ENCODE measurements around the gene SCAMP3.

Gene SCAMP3

GRCh38 chr1:155210314-155211104 lies 51.7 kb downstream of the SCAMP3 start:
- no peak for DNase-seq (ENCODE audit: extremely low read depth, low read depth)
- H3K4me3 ChIP-seq (replicated peaks; ENCODE audit: low read depth, low read length): no peak overlapping the region; the same call in 1 of the 2 replicates
- TF ChIP-seq, protein P1, sequence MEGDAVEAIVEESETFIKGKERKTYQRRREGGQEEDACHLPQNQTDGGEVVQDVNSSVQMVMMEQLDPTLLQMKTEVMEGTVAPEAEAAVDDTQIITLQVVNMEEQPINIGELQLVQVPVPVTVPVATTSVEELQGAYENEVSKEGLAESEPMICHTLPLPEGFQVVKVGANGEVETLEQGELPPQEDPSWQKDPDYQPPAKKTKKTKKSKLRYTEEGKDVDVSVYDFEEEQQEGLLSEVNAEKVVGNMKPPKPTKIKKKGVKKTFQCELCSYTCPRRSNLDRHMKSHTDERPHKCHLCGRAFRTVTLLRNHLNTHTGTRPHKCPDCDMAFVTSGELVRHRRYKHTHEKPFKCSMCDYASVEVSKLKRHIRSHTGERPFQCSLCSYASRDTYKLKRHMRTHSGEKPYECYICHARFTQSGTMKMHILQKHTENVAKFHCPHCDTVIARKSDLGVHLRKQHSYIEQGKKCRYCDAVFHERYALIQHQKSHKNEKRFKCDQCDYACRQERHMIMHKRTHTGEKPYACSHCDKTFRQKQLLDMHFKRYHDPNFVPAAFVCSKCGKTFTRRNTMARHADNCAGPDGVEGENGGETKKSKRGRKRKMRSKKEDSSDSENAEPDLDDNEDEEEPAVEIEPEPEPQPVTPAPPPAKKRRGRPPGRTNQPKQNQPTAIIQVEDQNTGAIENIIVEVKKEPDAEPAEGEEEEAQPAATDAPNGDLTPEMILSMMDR (IDR thresholded peaks at IDR 0.05; ENCODE audit: low read depth, low read length, missing control alignments): no peak

DNA sequence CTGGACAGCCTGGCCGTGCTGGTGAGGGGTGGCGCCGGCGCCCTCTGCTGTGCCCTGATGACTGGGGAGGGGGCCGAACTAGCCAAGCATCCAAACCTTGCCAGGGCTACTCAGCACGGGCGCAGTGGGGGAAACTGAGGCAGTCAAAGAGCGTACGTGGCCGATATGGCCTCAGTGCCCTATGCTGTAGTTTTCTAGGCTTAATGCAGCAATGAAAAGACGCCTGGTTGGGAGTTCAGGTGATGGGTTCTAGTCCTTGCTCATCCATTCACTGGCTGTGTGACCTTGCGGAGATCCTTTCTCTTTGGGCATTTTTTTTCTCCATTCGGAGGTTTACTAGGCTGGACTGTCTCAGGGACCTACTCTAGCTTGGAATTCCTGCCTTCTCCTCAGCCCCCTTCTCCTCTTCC lies 52.8 kb downstream of the SCAMP3 start:
- TF ChIP-seq, protein P1 (IDR thresholded peaks at IDR 0.05; ENCODE audit: low read depth, low read length, missing control alignments): no peak
- peak overlapping the region; percentile 100 for H3K4me3 ChIP-seq (replicated peaks; ENCODE audit: low read depth, low read length)
- DNase-seq (ENCODE audit: extremely low read depth, low read depth): no peak

DNA sequence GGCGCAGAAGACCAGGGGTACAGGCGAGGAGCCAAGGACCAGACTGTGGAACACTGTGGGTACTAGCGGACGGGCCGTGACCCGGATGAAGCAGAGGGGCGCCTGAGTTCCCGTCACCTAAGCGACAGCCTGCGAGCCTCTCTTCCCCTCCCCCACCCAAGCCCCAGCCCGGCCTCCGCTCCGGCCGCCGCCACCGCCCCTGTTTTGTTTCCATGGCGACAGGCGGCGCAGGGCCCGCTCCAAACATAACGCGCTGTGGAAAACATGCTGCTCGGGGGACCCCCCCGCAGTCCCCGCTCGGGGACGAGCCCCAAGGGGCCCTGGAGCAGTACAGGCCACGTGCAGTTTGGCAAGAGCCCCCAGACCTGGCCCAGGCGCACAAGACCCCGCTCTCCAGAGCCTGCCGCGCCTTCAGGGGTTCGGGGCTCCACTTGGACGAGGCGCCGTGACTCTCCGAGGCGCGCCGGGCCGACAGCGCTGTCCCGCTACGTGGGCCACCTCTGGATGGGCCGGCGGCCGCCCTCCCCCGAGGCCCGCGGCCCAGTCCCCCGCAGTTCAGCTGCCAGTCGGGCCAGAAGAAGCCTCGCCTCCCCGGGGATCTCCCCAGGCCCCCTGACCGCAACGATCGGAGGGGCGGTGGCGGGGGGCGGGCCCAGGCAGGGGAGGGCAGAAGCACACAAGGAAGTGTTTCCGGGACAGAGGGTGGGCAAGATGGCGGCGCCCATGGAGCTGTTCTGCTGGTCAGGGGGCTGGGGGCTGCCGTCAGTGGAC lies 53.4 kb downstream of the SCAMP3 start, which contains the start of gene MTX1:
Gene MTX1 (plus strand): TSS at position 155 of the 771 bp plus-strand sequence. CDS start 110 bp downstream, at position 265.
- DNase-seq (ENCODE audit: extremely low read depth, low read depth): peak; percentile 61
- H3K4me3 ChIP-seq (replicated peaks; ENCODE audit: low read depth, low read length): peak within 1 kb of the TSS; percentile 100
- TF ChIP-seq, protein P1 (IDR thresholded peaks at IDR 0.05; ENCODE audit: low read depth, low read length, missing control alignments): no peak

GRCh38 chr1:155207806-155208540 lies 54.2 kb downstream of the SCAMP3 start, which contains the start of gene THBS3:
Gene THBS3, minus strand, starts transcription at chr1:155207897. Its CDS starts 21 bp downstream, at chr1:155207876.
- no peak for DNase-seq (ENCODE audit: extremely low read depth, low read depth)
- peak within 1 kb of the TSS; percentile 100 for H3K4me3 ChIP-seq (replicated peaks; ENCODE audit: low read depth, low read length)
- TF ChIP-seq, protein P1 (IDR thresholded peaks at IDR 0.05; ENCODE audit: low read depth, low read length, missing control alignments): no peak

- DNase-seq (ENCODE audit: extremely low read depth, low read depth): peak; percentile 64
- H3K4me3 ChIP-seq (replicated peaks; ENCODE audit: low read depth, low read length): peak overlapping the region; percentile 100
- TF ChIP-seq, protein P1 (IDR thresholded peaks at IDR 0.05; ENCODE audit: low read depth, low read length, missing control alignments): peak; percentile 88
Observed at GRCh38 chr1:155206891-155207805, 55.0 kb downstream of the SCAMP3 start.

Measured in HFF-Myc (cell line).